Endothelial cell of umbilical vein (primary cell): ENCODE data around the gene UQCC2.

Source experiments
- CTCF ChIP-seq, 2 donors: IDR thresholded peaks; 1 replicate in 1 of 2; 2 replicates in 1 of 2; pipeline ENCODE4 v1.5.1; 2011; ENCODE audit warnings: low read length in 2 of 2, mild to moderate bottlenecking in 2 of 2, moderate library complexity in 2 of 2, control low read depth in 1 of 2, inconsistent platforms in 1 of 2, low read depth in 1 of 2; ENCODE audit not compliant: insufficient read depth in 1 of 2; ENCODE audit errors: extremely low read depth in 1 of 2
- EZH2 ChIP-seq: IDR thresholded peaks from 2 replicates; pipeline ENCODE4 v1.6.1; 2012; ENCODE audit warnings: borderline replicate concordance, low read depth, mild to moderate bottlenecking, moderate library complexity, low read length, inconsistent platforms; ENCODE audit not compliant: severe bottlenecking

- TF ChIP-seq CTCF (IDR thresholded peaks at IDR 0.05; ENCODE audit: extremely low read depth in 1 of 2, insufficient read depth in 1 of 2, low read depth in 1 of 2, low read length in 2 of 2) = no peak
- TF ChIP-seq EZH2 = no peak
Measured at GRCh38 chr6:33667776-33668175, 43.7 kb downstream of the UQCC2 start.
